K562 (cell line): ENCODE measurements around the gene ZDHHC5. TPM values are rescaled to one million over a fixed set of nuclear protein-coding genes. Genes with fewer than 3 reads are reported as not detected.

Experiments used
- BDP1 ChIP-seq: IDR thresholded peaks from 3 replicates; pipeline ENCODE4 v1.6.1; 2011; ENCODE audit not compliant: insufficient read length, insufficient read depth
- CBFA2T2 ChIP-seq: fragments of 450-650 bp; conservative IDR thresholded peaks from 2 replicates; pipeline ENCODE4 v1.6.1; 2017; ENCODE audit warnings: mild to moderate bottlenecking
- KAT7 ChIP-seq: sonication (generic); formaldehyde crosslinking; IDR thresholded peaks from 2 replicates; pipeline ENCODE4 v1.8.0; 2022; ENCODE audit warnings: missing genetic modification reagents, mild to moderate bottlenecking, borderline replicate concordance
- NFXL1 ChIP-seq: fragments of 450-650 bp; formaldehyde crosslinking; IDR thresholded peaks from 2 replicates; pipeline ENCODE4 v1.4.0; 2021; ENCODE audit warnings: mild to moderate bottlenecking
- NUFIP1 ChIP-seq: fragments of 450-650 bp; IDR thresholded peaks from 2 replicates; pipeline ENCODE4 v1.6.1; 2018; ENCODE audit not compliant: partially characterized antibody
- PYGO2 ChIP-seq: fragments of 450-650 bp; IDR thresholded peaks from 2 replicates; pipeline ENCODE4 v1.6.1; 2016; ENCODE audit warnings: mild to moderate bottlenecking, missing genetic modification characterization, moderate library complexity, missing compliant biosample characterization
- ZNF408 ChIP-seq: fragments of 250-450 bp; sonication (Bioruptor Pico); IDR thresholded peaks from 2 replicates; pipeline ENCODE4 v1.4.0; 2020; ENCODE audit warnings: low read depth, mild to moderate bottlenecking, moderate library complexity
- ZNF584 ChIP-seq: fragments of 200-800 bp; sonication (Bioruptor generic); IDR thresholded peaks from 2 replicates; pipeline ENCODE4 v1.6.1; 2016; ENCODE audit warnings: low read depth, mild to moderate bottlenecking, missing genetic modification characterization, missing compliant biosample characterization
- polyA plus RNA-seq, 8 experiments: library from polyadenylated mRNA; depleted of rRNA in 4 of 8; stranded (reverse) in 5 of 8; unstranded in 3 of 8; fragments of >200 nt; fragmentation: Nextera tagmentation in 2 of 8; fragmentation: Illumina TruSeq in 1 of 8; extraction: Ambion mirVana in 2 of 8; extraction: Trizol in 1 of 8; gene quantifications; 2 replicates each; pipeline versions ENCODE4 v1.2.1 to v1.2.3, GENCODE V29; 2011 to 2014; ENCODE audit warnings: inconsistent platforms in 1 of 8, missing spikeins in 1 of 8
- total RNA-seq, 7 experiments: library from RNA; depleted of rRNA in 6 of 7; stranded (reverse); fragments of >200 nt in 6 of 7; fragmentation: Illumina TruSeq in 2 of 7; extraction: Trizol in 2 of 7; gene quantifications; 2 replicates each; pipeline versions ENCODE4 v1.2.1 to v1.2.3, GENCODE V29; 2011 to 2021; ENCODE audit warnings: low replicate concordance in 1 of 7
- TF ChIP-seq, protein P1 (sequence below), 2 experiments: fragments of 450-650 bp in 1 of 2; sonication (generic) in 1 of 2; formaldehyde crosslinking in 1 of 2; IDR thresholded peaks; 2 replicates each; pipeline versions ENCODE4 v1.7.1 to v1.9.0; 2016 to 2022; ENCODE audit warnings: inconsistent platforms in 1 of 2, mild to moderate bottlenecking in 1 of 2, missing genetic modification reagents in 1 of 2
- TF ChIP-seq, protein P2 (sequence below): fragments of 450-650 bp; IDR thresholded peaks from 2 replicates; pipeline ENCODE4 v1.7.1; 2018; ENCODE audit warnings: mild to moderate bottlenecking, low read depth; ENCODE audit not compliant: partially characterized antibody
- TF ChIP-seq, protein P3 (sequence below): fragments of 450-650 bp; formaldehyde crosslinking; conservative IDR thresholded peaks from 2 replicates; pipeline ENCODE4 v1.4.0; 2022; ENCODE audit warnings: mild to moderate bottlenecking, missing genetic modification characterization
- TF ChIP-seq, protein P4 (sequence below): IDR thresholded peaks from 3 replicates; pipeline ENCODE4 v1.6.1; 2011; ENCODE audit warnings: borderline replicate concordance, mild to moderate bottlenecking; ENCODE audit not compliant: insufficient read length, insufficient read depth
- TF ChIP-seq, protein P5 (sequence below): fragments of 450-650 bp; IDR thresholded peaks from 2 replicates; pipeline ENCODE4 v1.6.1; 2016; ENCODE audit warnings: low read depth, mild to moderate bottlenecking, moderate library complexity

The ZDHHC5 gene
- total and polyA plus RNA-seq, 9 of the 15 experiments (the other 6 are each of a cell fraction or from before 2014, with no cell fraction given), result 3.8 to 64.2 (median 35.9) TPM

DNA sequence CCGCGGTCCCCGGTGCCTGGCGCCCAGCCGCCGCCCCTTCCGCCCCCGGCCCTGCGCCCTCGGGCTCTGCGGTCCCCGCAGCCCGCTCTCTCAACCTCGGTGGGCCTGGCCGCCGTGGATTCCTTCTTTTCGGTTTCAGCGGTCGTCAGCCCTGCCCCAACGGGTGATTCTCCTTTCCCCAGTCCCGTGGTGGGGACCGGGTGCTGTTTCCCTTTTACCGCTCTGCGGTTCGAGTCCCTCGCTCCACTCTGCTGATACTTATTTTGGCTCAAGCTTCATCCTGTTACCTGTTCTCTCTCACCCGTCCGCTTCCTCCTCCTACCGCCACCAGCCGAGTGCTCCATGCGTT is 494 bp downstream of the ZDHHC5 start (continued):
- TF ChIP-seq, protein P1, sequence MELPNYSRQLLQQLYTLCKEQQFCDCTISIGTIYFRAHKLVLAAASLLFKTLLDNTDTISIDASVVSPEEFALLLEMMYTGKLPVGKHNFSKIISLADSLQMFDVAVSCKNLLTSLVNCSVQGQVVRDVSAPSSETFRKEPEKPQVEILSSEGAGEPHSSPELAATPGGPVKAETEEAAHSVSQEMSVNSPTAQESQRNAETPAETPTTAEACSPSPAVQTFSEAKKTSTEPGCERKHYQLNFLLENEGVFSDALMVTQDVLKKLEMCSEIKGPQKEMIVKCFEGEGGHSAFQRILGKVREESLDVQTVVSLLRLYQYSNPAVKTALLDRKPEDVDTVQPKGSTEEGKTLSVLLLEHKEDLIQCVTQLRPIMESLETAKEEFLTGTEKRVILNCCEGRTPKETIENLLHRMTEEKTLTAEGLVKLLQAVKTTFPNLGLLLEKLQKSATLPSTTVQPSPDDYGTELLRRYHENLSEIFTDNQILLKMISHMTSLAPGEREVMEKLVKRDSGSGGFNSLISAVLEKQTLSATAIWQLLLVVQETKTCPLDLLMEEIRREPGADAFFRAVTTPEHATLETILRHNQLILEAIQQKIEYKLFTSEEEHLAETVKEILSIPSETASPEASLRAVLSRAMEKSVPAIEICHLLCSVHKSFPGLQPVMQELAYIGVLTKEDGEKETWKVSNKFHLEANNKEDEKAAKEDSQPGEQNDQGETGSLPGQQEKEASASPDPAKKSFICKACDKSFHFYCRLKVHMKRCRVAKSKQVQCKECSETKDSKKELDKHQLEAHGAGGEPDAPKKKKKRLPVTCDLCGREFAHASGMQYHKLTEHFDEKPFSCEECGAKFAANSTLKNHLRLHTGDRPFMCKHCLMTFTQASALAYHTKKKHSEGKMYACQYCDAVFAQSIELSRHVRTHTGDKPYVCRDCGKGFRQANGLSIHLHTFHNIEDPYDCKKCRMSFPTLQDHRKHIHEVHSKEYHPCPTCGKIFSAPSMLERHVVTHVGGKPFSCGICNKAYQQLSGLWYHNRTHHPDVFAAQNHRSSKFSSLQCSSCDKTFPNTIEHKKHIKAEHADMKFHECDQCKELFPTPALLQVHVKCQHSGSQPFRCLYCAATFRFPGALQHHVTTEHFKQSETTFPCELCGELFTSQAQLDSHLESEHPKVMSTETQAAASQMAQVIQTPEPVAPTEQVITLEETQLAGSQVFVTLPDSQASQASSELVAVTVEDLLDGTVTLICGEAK (IDR thresholded peaks at IDR 0.05), result peak; percentile 10
- TF ChIP-seq, protein P1 (CRISPR knock-in tag; IDR thresholded peaks at IDR 0.05), result no peak
- TF ChIP-seq, protein P2, sequence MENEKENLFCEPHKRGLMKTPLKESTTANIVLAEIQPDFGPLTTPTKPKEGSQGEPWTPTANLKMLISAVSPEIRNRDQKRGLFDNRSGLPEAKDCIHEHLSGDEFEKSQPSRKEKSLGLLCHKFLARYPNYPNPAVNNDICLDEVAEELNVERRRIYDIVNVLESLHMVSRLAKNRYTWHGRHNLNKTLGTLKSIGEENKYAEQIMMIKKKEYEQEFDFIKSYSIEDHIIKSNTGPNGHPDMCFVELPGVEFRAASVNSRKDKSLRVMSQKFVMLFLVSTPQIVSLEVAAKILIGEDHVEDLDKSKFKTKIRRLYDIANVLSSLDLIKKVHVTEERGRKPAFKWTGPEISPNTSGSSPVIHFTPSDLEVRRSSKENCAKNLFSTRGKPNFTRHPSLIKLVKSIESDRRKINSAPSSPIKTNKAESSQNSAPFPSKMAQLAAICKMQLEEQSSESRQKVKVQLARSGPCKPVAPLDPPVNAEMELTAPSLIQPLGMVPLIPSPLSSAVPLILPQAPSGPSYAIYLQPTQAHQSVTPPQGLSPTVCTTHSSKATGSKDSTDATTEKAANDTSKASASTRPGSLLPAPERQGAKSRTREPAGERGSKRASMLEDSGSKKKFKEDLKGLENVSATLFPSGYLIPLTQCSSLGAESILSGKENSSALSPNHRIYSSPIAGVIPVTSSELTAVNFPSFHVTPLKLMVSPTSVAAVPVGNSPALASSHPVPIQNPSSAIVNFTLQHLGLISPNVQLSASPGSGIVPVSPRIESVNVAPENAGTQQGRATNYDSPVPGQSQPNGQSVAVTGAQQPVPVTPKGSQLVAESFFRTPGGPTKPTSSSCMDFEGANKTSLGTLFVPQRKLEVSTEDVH, result no peak
- no peak for TF ChIP-seq PYGO2
- TF ChIP-seq, protein P3, sequence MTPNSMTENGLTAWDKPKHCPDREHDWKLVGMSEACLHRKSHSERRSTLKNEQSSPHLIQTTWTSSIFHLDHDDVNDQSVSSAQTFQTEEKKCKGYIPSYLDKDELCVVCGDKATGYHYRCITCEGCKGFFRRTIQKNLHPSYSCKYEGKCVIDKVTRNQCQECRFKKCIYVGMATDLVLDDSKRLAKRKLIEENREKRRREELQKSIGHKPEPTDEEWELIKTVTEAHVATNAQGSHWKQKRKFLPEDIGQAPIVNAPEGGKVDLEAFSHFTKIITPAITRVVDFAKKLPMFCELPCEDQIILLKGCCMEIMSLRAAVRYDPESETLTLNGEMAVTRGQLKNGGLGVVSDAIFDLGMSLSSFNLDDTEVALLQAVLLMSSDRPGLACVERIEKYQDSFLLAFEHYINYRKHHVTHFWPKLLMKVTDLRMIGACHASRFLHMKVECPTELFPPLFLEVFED, result no peak
- no peak for TF ChIP-seq ZNF408 (CRISPR knock-in tag)
- no peak for TF ChIP-seq NUFIP1
- TF ChIP-seq, protein P4, sequence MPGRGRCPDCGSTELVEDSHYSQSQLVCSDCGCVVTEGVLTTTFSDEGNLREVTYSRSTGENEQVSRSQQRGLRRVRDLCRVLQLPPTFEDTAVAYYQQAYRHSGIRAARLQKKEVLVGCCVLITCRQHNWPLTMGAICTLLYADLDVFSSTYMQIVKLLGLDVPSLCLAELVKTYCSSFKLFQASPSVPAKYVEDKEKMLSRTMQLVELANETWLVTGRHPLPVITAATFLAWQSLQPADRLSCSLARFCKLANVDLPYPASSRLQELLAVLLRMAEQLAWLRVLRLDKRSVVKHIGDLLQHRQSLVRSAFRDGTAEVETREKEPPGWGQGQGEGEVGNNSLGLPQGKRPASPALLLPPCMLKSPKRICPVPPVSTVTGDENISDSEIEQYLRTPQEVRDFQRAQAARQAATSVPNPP, result no peak
- TF ChIP-seq, protein P5, sequence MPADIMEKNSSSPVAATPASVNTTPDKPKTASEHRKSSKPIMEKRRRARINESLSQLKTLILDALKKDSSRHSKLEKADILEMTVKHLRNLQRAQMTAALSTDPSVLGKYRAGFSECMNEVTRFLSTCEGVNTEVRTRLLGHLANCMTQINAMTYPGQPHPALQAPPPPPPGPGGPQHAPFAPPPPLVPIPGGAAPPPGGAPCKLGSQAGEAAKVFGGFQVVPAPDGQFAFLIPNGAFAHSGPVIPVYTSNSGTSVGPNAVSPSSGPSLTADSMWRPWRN, result no peak
- TF ChIP-seq KAT7 (CRISPR knock-in tag), result 0 out of 2 replicates have a peak, but pooled peaks have one; percentile 51
- no peak for TF ChIP-seq CBFA2T2
- TF ChIP-seq NFXL1 (CRISPR knock-in tag), result no peak
- TF ChIP-seq BDP1, result no peak
- no peak for TF ChIP-seq ZNF584 (CRISPR knock-in tag)
